ENCODE results near the gene HMGN3. TPM values are rescaled to one million over a fixed set of nuclear protein-coding genes. Genes with fewer than 3 reads are reported as not detected.

The HMGN3 gene
- total and polyA plus RNA-seq, 10 donors, result 38.3 to 115 (median 57.9) TPM

DNA sequence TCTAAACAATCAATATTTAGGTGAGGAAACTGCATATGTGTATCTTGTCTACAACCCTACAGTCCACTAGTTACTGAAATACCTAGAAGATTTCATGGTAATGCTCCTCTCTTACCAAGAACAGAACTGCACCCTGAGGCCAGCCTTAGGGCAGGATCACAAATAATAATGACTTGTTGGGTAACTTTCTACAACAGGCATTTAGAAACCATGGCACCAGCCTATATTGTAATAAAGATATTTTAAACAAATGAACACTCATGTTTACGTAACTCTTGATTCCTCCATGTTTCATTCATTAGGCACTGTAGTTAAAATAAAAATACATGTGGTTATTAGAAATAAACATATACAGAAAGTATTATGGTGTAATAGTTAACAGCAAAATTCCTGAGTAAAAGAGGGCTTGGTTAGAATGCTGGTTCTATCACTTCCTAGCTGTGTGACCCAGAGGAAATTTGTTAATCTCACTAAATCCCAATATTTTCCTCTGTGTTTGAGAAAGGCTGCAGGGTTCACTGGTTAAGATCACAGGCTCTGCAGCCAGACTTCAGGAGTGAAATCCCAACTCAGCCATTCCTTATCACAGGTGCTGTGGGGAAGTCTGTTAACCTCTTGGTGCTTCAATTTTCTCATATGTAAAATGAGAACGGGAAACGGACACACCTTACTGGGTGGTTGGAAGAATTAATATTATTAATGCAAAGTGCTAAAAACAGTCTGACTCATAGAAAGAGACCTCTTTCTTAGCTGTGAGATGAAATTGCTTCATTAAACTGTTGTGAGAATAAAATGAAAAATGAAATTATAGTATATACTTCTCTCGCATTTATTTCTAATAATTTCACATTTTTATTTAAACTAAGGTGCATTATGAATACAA, 8.5 kb downstream of the HMGN3 start:
- intact Hi-C loops (cut with DNase I; ENCODE audit: low total_unique reads), result no loop called here
- no peaks in the 10 kb centered on the region for H3K4me1 ChIP-seq
- no peak overlapping the region for H3K4me3 ChIP-seq
- no peak overlapping the region for H3K27ac ChIP-seq
- H3K27me3 ChIP-seq (replicated peaks in 1 of 7), result no peaks in the 10 kb centered on the region
- no peak for DNase-seq
- H3K36me3 ChIP-seq, result peaks cover 0 to 6% (median 0%) of the 10 kb centered on the region in 6 donors
- TF ChIP-seq, protein P1, sequence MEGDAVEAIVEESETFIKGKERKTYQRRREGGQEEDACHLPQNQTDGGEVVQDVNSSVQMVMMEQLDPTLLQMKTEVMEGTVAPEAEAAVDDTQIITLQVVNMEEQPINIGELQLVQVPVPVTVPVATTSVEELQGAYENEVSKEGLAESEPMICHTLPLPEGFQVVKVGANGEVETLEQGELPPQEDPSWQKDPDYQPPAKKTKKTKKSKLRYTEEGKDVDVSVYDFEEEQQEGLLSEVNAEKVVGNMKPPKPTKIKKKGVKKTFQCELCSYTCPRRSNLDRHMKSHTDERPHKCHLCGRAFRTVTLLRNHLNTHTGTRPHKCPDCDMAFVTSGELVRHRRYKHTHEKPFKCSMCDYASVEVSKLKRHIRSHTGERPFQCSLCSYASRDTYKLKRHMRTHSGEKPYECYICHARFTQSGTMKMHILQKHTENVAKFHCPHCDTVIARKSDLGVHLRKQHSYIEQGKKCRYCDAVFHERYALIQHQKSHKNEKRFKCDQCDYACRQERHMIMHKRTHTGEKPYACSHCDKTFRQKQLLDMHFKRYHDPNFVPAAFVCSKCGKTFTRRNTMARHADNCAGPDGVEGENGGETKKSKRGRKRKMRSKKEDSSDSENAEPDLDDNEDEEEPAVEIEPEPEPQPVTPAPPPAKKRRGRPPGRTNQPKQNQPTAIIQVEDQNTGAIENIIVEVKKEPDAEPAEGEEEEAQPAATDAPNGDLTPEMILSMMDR (IDR thresholded peaks at IDR 0.05 in 8 of 11, conservative IDR thresholded peaks at IDR 0.05 in 3 of 11), result no peak
- no peak for TF ChIP-seq POLR2AphosphoS5 (IDR thresholded peaks at IDR 0.05)
- no peak for TF ChIP-seq POLR2A (IDR thresholded peaks at IDR 0.05)
- WGBS, 5 donors, result 92 to 97% (median 95%) methylated on average over 4 of the region's 4 CpGs
- H3K9me3 ChIP-seq, result no peaks in the 10 kb centered on the region

DNA sequence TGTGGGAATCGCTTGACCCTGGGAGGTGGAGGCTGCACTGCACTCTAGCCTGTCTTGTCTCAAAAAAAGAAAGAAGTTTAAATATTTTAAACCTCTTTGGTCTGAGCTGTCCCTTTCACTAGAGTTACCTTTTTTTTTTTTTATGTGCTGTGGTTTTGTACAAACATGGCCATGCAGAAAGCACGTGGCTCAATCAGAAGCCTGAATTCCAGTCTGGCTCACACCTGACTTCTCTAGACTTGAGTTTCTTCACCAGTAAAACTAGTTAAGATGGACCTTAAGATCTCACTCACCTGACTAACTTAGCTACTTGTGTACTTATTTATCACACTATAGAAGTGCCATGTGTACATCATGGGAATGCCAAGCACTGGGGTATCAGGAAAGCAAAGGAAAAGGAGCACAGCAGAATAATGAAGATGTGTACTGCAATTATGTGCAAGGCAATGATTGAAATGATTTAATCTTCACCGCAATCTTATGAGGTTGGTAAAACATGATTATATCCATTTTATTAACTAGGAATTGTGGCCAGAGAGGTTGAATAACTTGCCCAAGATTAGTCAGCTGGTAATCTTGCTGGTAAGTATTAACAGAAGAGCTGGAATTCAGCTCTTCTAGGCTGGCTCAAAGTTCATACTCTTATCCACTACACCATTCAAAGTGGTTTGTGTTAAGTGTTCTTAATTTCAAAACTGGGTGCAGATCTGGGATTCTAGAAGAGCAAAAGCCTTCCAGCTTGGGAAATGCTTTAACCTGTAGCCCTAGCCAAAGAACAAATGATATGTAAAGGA, 10.7 kb downstream of the HMGN3 start:
- no peaks in the 10 kb centered on the region for H3K27me3 ChIP-seq (replicated peaks in 1 of 7)
- intact Hi-C loops (cut with DNase I; ENCODE audit: low total_unique reads), result no loop called here
- TF ChIP-seq, protein P1 (IDR thresholded peaks at IDR 0.05 in 8 of 11, conservative IDR thresholded peaks at IDR 0.05 in 3 of 11), result no peak
- TF ChIP-seq POLR2AphosphoS5 (IDR thresholded peaks at IDR 0.05), result no peak
- TF ChIP-seq POLR2A (IDR thresholded peaks at IDR 0.05), result no peak
- no peak overlapping the region for H3K4me3 ChIP-seq
- H3K36me3 ChIP-seq, result peaks cover 0 to 6% (median 0%) of the 10 kb centered on the region in 6 donors
- H3K27ac ChIP-seq, result no peak overlapping the region
- 94 to 98% (median 96%) methylated on average over 3 of the region's 3 CpGs for WGBS, 5 donors
- peaks cover 0 to 8% (median 0%) of the 10 kb centered on the region in 8 donors for H3K9me3 ChIP-seq
- DNase-seq, result no peak
- H3K4me1 ChIP-seq, result no peaks in the 10 kb centered on the region

DNA sequence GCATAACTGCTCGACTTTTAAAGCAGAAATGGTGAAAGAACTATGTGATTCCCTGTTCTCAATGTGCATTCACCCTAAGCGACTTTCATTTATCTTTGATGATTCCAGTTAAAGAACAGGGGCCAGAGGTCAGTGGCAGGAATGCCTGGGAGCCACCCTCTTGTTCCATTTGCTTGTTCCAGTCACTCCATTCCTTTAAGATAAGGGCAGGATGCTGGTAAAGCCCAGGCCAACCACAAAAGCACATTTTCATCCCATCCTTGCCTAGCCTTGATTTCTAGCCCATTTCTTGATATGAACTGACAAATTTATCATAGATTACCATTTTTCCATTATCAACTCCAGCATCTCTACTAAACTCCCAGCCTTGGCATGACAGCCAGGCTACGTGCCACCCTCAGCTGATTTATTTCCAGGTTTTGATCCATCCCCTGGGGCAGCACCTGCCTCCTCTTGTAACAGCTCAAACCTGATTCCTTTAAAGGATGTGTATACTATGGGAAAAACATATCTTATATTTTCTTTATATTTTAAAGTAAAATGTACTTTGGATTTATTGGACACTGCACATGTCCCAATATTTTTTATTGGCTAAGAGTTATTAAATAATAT, 19.2 kb downstream of the HMGN3 start:
- intact Hi-C loops (cut with DNase I; ENCODE audit: low total_unique reads), result no loop called here
- no peak for DNase-seq

More for the DNA sequence above, 19.2 kb downstream of the HMGN3 start:
- WGBS, 5 donors, result 61 to 85% (median 79%) methylated on average over 3 of the region's 3 CpGs
- peaks cover 0 to 22% (median 0%) of the 10 kb centered on the region in 6 donors for H3K36me3 ChIP-seq
- no peaks in the 10 kb centered on the region for H3K27me3 ChIP-seq (replicated peaks in 1 of 7)
- TF ChIP-seq POLR2AphosphoS5 (IDR thresholded peaks at IDR 0.05) (no peak), POLR2A (IDR thresholded peaks at IDR 0.05) (no peak)
- TF ChIP-seq, protein P1 (IDR thresholded peaks at IDR 0.05 in 8 of 11, conservative IDR thresholded peaks at IDR 0.05 in 3 of 11), result no peak
- H3K4me3 ChIP-seq, result no peak overlapping the region
- H3K27ac ChIP-seq, result no peak overlapping the region
- peaks cover 0 to 11% (median 0%) of the 10 kb centered on the region in 6 donors for H3K4me1 ChIP-seq
- peaks cover 0 to 10% (median 0%) of the 10 kb centered on the region in 8 donors for H3K9me3 ChIP-seq

Measured in spleen (tissue), 11 donors.